ENCODE measurements around the gene TBC1D19.
A peak's percentile ranks its signal among the peaks of the same experiment; 100 is the strongest.

TBC1D19 gene

GRCh38 chr4:26737385-26737784, 153.5 kb downstream of the TBC1D19 start:
- no peak for DNase-seq

- no peak for DNase-seq
Observed at GRCh38 chr4:26741491-26741871, 157.6 kb downstream of the TBC1D19 start.

- peak in 1 of 4 experiments; percentile 4 for DNase-seq
Observed at GRCh38 chr4:26746802-26747213, 162.9 kb downstream of the TBC1D19 start.

GRCh38 chr4:26748811-26749210, 164.9 kb downstream of the TBC1D19 start:
- DNase-seq: no peak

GRCh38 chr4:26749867-26750266, 166.0 kb downstream of the TBC1D19 start:
- DNase-seq: no peak

GRCh38 chr4:26751004-26751403, 167.1 kb downstream of the TBC1D19 start:
- DNase-seq: no peak

GRCh38 chr4:26751838-26752237, 168.0 kb downstream of the TBC1D19 start:
- DNase-seq: no peak

- no peak for DNase-seq
Observed at GRCh38 chr4:26753187-26753586, 169.3 kb downstream of the TBC1D19 start.

GRCh38 chr4:26753617-26754016, 169.7 kb downstream of the TBC1D19 start:
- DNase-seq: no peak

GRCh38 chr4:26757751-26758150, 173.9 kb downstream of the TBC1D19 start:
- no peak for DNase-seq

GRCh38 chr4:26758899-26759298, 175.0 kb downstream of the TBC1D19 start:
- no peak for DNase-seq

- DNase-seq: no peak
Observed at GRCh38 chr4:26762650-26763049, 178.8 kb downstream of the TBC1D19 start.

GRCh38 chr4:26763063-26763462, 179.2 kb downstream of the TBC1D19 start:
- no peak for DNase-seq

GRCh38 chr4:26763648-26764047, 179.8 kb downstream of the TBC1D19 start:
- no peak for DNase-seq

- DNase-seq: no peak
Observed at GRCh38 chr4:26764231-26764630, 180.3 kb downstream of the TBC1D19 start.

GRCh38 chr4:26765515-26765914, 181.6 kb downstream of the TBC1D19 start:
- DNase-seq: no peak

- DNase-seq: no peak
Observed at GRCh38 chr4:26766141-26766540, 182.3 kb downstream of the TBC1D19 start.

- DNase-seq: no peak
Observed at GRCh38 chr4:26772096-26772873, 188.4 kb downstream of the TBC1D19 start.

- no peak for DNase-seq
Observed at GRCh38 chr4:26779224-26779623, 195.3 kb downstream of the TBC1D19 start.

- no peak for DNase-seq
Observed at GRCh38 chr4:26779674-26780073, 195.8 kb downstream of the TBC1D19 start.

GRCh38 chr4:26780539-26780938, 196.7 kb downstream of the TBC1D19 start:
- DNase-seq: no peak

- DNase-seq: no peak
Observed at GRCh38 chr4:26782168-26782829, 198.4 kb downstream of the TBC1D19 start.

- no peak for DNase-seq
Observed at GRCh38 chr4:26782830-26783202, 198.9 kb downstream of the TBC1D19 start.

- no peak for DNase-seq
Observed at GRCh38 chr4:26784207-26784865, 200.5 kb downstream of the TBC1D19 start.
